ENCODE results near the gene REC8. TPM values are rescaled to one million over a fixed set of nuclear protein-coding genes. Genes with fewer than 3 reads are reported as not detected.
"Not testable (repeated sequence)": the region's sequence is repeated elsewhere in the genome, so short reads cannot be mapped to it uniquely, and the experiment has no call there.

The REC8 gene
- total RNA-seq, 1 donor from 2014 or later: 12.6 TPM

DNA sequence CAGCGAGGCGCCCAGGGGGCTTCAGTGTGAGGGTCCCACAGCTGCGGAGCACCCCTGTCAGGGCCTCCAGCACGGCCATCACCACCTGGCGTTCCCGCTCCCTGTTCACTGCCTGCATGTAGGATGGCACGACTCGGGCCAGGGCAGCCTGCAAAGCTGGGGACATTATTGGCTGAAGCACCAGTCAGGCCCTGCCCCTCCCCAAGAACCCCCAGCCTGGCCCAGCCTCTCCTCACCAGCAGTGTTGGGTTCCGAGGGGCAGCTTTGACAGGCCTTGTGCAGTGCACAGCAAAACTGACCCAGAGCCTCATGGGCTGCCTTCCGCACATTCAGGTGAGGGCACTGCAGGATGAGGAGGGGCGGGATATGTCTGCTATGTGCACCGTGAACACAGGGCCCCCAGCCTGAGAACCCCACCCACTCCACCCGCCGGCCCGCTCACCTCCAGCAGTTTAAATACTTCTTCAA lies 11.2 kb downstream of the REC8 start:
- DNase-seq (ENCODE audit: low spot score): no peak

DNA sequence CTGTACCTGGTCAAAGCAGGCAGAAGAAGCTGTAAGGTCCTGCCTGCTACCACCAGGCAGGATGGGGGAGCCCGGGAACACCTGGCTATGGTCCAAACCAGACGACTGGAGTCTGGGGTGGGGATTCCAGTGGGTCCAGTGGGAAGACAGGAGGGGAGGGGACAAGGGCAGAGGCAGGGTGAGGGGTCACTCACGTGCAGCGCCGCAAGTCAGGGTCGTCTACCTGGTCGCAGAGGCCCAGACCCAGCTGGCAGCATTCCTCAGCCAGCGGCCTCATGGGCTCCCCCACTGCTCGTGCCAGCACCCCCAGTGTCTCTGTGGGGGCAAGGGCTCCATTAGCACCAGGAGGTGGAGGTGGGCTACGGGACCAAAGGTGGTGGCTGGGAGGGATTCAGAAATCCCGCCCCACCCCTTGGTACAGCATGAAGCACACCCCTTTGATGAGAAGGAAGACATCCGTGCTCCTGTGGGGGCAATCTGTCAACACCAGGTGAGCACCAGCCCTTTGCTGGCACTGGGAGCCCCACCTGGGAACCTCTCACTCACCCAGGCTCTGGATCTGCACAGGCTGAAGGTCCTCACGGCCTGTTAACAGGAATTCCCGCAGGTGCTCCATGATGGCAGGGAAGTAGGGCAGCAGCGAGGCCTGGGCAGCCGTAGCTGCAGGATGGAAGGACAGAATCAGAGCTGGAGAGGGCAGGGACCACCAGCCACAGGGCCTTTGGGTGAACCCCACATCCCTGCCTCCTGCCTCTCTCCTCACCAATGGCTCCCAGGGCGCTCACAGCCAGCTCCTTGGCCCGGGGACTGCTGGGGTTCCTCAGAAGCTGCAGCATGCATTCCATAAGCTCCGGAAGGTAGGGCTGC lies 12.5 kb downstream of the REC8 start:
- no peak for DNase-seq (ENCODE audit: low spot score)

DNA sequence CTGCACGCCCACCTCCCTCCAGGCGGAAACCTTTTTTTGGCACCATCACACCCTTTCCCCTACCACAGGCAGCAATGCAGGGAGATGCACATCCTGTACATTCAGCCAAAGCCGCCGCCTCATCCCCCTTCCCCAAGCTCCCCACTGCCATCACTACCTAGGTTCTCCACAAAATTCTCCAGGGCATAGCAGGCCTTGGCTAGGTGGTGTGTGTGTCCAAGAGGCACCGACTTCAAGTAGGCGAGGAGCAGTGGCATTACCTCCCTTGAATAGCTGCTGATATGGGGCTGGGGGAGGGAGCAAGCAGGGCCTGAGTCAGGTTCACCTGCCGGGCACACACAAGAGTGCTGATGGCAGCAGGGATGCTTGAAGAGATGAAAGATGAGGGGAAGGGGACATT lies 13.1 kb downstream of the REC8 start:
- DNase-seq (ENCODE audit: low spot score): no peak

DNA sequence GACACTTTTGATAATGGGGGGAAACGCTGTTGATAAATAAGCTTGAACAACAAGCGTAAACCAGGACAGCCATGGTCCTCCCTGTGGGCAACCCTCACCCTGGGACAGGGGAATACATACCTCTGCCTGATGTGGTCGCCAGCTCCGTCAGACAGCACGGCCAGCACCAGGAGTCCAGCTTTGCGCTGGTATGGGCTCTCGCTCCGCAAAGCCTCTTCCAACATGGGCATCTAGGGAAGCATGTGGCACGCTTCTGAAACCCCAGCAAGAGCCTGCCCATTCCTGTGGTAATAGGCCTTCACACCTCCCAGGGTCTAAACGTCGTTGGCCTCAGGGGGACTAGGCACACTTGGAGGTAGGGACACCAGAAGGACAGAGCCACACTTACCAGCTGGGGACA lies 13.9 kb downstream of the REC8 start:
- no peak for DNase-seq (ENCODE audit: low spot score)

DNA sequence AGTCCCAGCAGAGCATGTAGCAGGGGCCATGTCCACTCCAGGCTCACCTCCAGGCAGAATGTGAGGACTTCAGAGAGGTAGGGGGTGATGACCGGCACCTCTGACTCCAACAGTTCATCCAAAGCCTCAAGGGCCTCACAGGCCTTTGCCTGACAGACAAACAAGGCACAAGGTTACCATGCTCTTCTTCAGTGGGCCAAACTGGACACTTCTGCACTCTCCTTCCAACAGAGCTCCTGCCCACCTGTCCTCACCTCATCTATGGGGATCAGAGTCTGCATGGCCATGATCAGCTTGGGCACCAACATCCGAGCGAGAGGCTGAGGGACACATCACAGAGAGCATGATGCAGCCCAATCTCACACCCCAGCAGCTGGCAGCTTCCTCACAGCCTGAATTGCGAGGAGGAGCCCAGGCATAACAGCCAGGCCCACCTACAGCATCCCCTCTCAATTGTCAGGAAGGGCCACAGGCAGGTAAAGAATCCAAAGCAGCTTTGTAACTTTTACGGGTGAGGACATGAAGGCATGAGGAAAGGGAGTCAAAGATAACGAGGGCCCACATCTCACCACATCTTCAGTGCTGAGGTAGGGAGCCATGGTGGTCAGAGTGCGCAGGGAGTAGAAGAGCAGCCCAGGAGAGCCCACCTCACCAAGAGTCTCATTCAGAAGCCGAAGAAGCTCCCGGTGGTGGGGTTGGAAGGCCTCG lies 15.1 kb downstream of the REC8 start:
- DNase-seq (ENCODE audit: low spot score): no peak

DNA sequence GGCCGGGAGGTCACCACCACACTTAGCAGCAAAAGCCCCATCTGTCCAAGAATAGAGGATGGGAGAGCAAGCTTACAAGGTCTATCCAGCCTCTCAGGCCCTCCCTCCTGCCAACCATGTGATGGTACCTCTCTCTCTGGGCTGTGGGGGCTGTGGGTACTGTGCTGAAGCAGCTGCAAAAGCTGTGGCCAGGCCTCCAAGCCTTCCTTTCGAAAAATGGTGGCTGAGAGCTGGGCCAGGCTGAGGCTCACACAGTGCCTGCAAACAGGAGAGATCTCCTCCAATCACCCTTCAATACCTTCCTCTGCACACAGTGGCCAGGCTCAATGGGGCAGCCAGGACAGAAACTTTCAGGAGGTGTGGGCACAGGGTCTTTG lies 15.6 kb downstream of the REC8 start:
- no peak for DNase-seq (ENCODE audit: low spot score)

DNA sequence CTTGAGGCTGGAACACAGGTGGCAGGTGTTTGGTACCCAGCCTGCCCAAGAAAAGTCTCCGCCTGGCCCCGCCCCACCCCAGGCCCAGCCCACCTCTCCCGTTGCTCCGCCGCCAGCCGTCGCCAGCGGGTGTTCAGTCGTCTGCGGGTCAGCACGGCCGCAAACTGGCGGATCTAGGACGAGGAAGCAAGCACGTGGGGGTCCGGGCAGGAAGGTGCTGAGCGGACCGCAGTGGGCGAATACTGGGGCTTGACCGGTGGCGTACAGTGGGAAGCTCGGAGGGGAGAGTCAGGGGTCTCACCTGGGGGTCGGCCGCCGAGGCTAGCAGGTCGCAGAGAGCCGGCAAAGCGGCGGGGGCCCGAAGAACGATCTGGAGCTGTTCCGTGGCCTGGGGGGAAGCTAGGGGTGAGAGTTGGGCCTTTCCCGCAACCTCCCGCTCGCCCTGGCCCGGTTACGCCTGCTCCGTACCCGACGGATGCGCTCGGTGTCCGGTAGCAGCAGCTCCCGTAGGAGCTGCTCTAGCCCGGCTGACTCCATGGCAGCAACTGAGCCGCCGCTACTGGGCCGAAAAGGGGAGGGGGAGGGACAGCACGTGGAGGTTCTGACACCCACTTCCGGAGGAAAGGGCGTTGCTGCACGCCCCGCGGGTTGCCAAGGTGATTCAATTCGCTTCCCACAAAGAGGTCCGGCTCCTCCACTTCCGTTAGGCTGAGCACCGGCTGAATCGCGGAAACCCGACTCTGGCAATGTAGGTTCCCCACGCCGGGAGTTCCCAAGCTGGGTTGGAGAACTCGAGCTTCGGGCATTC lies 16.6 kb downstream of the REC8 start, which contains the start of gene IPO4:
IPO4 (minus strand) TSS at position 566 of the 808 bp plus-strand sequence; CDS start at position 537, 29 bp downstream.
- peak; percentile 98 for DNase-seq (ENCODE audit: low spot score)

DNA sequence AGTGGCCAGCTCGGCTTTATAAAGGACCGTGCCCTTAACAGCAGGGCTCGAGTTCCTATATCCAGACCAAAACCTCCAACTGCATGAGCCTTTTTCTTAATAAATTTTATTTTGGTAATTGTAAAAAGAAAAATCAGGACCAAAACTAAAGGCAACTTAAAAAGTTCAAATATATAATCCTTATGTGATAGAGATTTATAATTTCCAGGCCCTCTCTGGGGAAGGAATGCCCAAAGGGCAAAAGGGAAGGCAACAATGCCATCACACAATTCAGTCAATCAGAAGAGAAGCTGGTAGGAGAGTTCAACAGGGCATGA lies 17.1 kb downstream of the REC8 start:
- DNase-seq (ENCODE audit: low spot score): no peak

DNA sequence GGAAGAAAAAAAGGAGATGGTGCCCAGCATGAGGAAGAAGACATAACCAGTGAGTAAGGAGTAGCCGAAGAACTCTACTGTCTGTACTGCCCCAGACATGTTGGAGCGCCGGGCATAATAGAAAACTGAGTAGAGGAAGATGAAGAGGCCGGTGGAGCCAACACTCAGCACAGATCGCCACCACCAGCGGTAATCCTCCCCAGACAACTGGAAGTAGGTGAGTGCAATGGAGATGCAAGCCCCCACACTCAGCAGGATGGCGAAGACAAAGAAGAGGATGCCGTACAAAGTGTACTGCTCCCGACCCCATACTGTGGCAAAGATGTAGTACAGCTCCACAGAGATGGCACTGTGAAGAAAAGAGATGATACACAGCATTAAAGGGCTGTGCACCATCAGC lies 17.6 kb downstream of the REC8 start:
- no peak for DNase-seq (ENCODE audit: low spot score)

DNA sequence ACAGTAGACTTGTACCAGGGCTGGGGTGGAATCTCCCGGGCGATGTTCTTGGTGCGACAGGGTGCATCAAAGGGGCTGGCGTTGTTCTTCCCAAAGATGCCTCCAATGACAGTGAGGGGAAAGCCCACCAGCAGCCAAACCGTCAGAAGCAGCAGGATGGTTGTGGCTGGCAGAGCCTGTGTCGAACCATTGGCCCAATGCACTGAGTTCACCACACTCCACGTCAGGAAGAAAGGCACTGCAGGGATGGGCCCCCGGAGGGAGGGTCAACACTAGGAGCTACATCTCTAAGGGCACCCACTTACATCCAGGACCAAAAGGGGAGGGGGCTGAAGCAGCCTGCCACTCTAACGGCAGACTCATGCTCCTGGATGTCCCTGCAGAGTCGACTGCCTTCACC lies 18.5 kb downstream of the REC8 start:
- DNase-seq (ENCODE audit: low spot score): no peak

DNA sequence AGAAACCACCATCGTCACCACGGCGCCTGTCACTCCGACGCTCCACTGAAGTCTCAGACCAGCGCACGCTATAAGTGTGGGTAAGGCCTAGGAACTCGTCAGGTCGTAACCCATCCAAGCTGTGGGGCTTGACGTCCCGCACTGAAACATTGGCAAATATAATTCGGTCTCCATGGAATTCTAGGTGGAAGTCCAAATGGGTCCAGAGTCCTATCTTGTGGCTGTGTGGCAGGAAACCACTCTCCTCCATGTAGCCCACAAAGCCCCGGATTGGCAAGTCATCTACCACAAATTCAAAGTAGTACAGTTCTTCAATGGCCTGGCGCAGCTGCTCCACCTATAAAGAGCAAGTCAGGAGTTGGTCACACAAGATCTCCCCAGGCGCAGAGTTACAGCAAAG lies 21.1 kb downstream of the REC8 start:
- no peak for DNase-seq (ENCODE audit: low spot score)

DNA sequence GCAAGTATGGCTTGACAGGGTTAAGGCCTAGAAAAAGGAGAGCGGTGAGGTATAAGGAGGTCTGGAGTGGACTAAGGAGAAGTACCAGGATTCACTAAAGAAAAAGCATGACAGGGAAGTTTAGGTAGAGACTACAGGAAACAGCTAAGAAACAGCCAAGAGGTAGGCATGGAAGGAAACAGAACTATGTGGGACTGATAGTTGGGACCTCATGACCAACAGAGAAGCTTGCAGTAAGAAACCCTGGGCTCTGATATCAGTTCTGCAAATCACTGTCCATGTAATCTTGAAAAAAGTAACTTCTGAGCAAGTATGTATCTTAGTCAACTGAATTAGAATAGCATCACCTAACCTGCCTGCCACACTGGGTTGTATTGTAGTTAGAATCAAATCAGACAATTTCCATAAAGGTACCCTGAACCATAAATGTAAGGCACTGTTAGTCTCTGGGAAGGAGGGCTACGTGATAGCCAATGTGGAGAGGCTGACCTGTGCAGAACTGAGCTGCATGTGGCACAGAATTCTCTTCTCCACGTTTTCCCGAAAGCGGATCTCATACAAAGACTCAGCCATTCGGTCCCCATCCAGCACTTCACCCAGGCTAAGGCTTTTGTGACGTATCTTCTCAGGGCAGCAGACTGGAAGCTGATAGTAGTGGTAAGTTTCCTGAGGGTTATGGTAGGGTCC lies 22.4 kb downstream of the REC8 start:
- no peak for DNase-seq (ENCODE audit: low spot score)

DNA sequence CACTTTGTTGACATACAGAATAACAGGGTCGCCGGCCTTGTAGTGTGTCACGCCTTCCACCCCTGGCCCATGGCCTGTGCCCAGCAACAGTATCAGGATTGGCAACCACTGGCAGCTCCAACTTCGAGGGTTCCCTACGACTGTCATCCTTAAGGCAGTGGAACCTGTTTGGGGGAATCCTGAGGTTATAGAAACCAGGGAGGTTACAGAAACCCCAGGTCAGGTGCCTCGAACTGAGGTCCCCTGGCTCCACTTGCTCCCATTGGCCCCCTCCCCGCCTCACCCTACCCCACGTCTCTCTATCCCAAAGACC lies 22.9 kb downstream of the REC8 start:
- DNase-seq (ENCODE audit: low spot score): no peak

DNA sequence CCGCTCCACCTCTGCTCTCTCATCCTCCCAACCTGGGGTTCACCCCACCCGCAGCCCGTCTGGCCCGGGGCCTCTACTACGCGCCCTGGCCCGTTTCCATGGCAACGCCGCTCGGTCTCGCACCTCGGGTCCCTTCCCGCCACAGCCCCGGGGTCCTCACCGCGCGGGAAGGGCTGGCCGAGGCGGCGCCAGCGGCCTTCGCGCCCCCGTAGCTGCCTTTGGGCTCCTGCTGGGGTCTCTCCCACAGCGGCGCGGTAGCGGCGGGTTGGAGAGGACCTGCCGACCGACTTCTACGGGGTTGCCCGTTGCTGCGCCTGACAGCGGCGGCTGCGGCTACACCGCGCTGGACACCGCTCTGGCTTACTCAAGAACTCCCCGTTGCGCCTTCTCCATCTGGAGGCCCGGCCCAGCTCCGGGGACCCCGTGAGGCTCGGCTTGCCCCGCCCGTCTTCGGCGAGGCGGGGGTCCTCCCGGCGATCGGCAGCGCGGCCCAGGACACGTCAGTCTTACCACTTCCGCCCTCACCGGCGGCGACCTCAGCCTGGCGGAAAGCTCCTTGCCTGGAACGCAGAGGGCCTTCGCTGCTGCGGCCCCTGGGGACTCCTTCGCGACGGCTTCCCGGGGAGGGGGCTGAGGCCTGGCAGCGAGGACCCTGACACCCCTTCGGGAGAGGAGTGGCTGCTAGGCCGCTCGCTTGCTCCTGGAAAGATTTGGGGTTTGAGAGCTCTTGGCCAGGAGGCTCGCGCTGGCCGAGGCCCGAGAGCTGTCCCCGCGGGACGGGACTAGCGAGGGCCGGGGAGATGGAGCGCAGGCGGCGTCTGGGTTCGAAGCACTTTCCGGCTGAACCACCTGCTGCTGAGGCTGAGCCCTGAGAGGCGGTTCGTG lies 23.5 kb downstream of the REC8 start, which contains the start of gene TM9SF1:
TM9SF1 (minus strand) TSS at position 256 of the 885 bp plus-strand sequence. CDS start 422 bp downstream, outside the sequence.
- DNase-seq (ENCODE audit: low spot score): peak; percentile 88

DNA sequence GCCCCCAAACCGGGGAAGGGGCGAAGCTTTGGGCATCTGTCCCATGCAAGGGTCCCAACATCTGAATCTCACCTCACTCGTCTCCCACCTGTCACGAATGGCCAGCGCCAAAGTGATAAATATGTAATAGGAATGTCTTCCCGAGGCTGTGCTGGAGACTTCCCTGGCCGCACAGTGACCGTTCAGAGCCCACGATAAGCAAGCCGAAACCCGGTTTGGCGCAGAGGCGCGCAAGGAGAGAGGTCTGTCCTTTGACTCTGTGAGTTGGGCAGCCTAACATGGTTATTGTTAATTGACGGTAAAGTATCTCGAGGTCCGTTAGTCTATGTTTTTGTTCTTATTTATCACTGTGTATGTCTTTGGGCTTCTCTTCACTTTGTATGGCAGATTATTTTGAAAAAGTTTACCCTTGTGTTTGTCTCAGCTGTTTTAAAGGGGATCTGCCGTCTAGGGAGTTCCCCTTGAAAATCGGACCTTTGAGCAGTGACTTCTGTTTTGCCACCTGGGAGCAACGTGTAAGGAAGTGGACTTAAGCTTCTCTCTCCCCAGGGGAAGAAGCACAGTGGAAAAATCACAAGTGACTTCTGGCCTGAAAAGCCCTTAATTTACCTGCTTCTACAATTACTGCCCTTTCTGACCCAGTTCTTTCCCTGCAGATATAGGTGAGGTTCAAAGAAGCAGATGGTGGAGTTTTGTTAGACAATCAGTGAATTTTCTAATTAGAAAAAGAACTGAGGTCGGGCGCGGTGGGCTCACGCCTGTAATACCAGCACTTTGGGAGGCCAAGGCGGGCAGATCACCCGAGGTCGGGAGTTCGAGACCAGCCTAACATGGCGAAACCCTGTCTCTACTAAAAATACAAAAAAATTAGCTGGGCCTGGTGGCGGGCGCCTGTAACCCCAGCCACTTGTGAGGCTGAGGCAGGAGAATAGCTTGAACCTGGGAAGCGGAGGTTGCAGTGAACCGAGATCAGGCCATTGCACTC lies 24.5 kb downstream of the REC8 start:
- DNase-seq (ENCODE audit: low spot score): no peak

DNA sequence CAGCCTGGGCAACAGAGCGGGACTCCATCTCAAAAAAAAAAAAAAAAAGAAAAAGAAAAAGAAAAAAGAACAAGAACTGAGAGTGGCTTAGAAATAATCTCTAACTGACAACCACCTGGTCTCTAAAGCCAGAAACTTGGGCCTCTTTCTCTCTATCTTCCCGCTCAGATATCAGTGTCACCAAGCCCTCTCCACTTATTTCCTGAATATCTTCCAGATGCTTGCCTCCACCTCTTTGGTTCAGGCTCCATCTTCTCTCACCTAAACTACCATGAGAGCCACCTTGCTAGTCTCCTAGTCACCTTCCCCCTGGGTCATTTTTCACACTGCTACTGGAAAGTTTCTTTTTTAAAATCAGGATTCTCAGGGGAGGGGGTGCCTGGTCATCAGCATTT lies 25.2 kb downstream of the REC8 start:
- DNase-seq (ENCODE audit: low spot score): no peak

DNA sequence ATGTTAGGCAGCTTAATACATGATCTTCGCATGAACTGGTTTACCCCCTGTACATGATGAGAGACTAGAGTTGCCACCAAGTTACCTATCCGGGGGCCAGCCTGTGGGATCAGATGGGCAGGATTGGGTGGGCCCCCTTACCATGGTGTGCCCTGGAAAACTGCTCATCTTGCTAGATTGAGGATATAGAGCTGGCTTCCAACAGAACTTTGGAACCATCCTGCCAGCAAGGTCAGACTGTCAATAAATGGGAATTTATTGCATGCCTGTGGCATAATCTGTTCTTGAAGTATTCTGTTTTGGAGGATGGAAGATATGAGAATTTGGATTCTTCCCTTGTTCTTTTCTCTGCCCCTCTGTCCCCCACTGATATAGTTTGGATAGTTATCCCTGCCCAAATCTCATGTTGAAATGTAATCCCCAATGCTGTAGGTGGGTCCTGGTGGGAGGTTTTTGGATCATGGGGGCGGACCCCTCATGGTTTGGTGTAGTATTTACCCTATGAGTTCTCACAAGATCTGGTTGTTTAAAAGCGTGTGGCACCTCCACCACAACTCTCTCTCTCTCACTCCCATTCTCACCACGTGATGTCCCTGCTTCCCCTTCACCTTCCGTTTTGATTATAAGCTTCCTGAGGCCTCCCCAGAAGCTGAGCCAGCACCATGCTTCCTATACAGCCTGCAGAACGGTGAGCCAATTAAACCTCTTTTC lies 27.1 kb downstream of the REC8 start:
- no peak for DNase-seq (ENCODE audit: low spot score)

DNA sequence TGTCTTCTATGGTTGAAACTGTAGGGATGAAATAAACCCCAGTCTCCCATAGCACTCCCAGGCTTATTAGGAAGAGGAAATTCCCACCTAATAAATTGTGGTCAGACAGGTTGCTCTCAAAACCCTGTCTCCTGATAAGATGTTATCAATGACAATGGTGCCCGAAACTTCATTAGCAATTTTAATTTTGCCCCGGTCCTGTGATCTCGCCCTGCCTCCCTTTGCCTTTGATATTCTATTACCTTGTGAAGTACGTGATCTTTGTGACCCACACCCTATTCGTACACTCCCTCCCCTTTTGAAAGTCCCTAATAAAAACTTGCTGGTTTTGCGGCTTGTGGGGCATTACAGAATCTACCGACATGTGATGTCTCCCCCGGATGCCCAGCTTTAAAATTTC lies 30.7 kb downstream of the REC8 start:
- not testable (repeated sequence) for DNase-seq (ENCODE audit: low spot score)
